ENCODE results near the gene S100A14. TPM values are rescaled to one million over a fixed set of nuclear protein-coding genes. Genes with fewer than 3 reads are reported as not detected.

S100A14 gene
- total RNA-seq, 1 experiment from 2014 or later, result 2.1 TPM

DNA sequence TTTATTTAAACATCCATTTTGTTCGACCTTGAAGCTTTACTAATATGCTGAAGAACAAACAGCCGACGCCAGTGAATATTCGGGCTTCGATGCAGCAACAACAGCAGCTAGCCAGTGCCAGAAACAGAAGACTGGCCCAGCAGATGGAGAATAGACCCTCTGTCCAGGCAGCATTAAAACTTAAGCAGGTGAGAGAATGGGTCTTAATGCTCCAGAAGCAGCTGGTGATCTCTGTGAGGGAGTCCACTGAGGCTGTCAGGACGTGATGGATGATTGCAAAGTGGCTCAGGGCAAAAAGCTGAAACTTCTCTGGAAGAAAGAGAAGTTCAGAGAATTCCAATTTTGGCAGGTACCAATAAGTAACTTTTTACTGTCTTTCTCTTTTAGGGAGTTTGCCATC, 22.1 kb upstream of the S100A14 start:
- H3K36me3 Mint-ChIP-seq, result peaks cover 71% of the 10 kb centered on the region
- H3K27ac Mint-ChIP-seq, result no peak overlapping the region
- peaks cover 13% of the 10 kb centered on the region for H3K4me1 Mint-ChIP-seq
- TF ChIP-seq RORB (CRISPR knock-in tag; IDR thresholded peaks at IDR 0.05), result no peak
- no peak for TF ChIP-seq ZNF532 (CRISPR knock-in tag; IDR thresholded peaks at IDR 0.05; ENCODE audit: borderline replicate concordance)
- TF ChIP-seq CREB1 (CRISPR knock-in tag; IDR thresholded peaks at IDR 0.05), result no peak
- TF ChIP-seq ERG (CRISPR knock-in tag; IDR thresholded peaks at IDR 0.05), result no peak
- TF ChIP-seq, protein P1, sequence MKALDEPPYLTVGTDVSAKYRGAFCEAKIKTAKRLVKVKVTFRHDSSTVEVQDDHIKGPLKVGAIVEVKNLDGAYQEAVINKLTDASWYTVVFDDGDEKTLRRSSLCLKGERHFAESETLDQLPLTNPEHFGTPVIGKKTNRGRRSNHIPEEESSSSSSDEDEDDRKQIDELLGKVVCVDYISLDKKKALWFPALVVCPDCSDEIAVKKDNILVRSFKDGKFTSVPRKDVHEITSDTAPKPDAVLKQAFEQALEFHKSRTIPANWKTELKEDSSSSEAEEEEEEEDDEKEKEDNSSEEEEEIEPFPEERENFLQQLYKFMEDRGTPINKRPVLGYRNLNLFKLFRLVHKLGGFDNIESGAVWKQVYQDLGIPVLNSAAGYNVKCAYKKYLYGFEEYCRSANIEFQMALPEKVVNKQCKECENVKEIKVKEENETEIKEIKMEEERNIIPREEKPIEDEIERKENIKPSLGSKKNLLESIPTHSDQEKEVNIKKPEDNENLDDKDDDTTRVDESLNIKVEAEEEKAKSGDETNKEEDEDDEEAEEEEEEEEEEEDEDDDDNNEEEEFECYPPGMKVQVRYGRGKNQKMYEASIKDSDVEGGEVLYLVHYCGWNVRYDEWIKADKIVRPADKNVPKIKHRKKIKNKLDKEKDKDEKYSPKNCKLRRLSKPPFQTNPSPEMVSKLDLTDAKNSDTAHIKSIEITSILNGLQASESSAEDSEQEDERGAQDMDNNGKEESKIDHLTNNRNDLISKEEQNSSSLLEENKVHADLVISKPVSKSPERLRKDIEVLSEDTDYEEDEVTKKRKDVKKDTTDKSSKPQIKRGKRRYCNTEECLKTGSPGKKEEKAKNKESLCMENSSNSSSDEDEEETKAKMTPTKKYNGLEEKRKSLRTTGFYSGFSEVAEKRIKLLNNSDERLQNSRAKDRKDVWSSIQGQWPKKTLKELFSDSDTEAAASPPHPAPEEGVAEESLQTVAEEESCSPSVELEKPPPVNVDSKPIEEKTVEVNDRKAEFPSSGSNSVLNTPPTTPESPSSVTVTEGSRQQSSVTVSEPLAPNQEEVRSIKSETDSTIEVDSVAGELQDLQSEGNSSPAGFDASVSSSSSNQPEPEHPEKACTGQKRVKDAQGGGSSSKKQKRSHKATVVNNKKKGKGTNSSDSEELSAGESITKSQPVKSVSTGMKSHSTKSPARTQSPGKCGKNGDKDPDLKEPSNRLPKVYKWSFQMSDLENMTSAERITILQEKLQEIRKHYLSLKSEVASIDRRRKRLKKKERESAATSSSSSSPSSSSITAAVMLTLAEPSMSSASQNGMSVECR (CRISPR knock-in tag; IDR thresholded peaks at IDR 0.05; ENCODE audit: borderline replicate concordance), result no peak
- TF ChIP-seq ZNF281 (CRISPR knock-in tag; IDR thresholded peaks at IDR 0.05), result no peak
- no peak for TF ChIP-seq OVOL2 (CRISPR knock-in tag; IDR thresholded peaks at IDR 0.05; ENCODE audit: borderline replicate concordance)
- TF ChIP-seq TCF7 (CRISPR knock-in tag; IDR thresholded peaks at IDR 0.05; ENCODE audit: low read depth), result no peak
- TF ChIP-seq SMAD4 (CRISPR knock-in tag; IDR thresholded peaks at IDR 0.05), result no peak
- no peak for TF ChIP-seq PRRX2 (CRISPR knock-in tag; IDR thresholded peaks at IDR 0.05)
- TF ChIP-seq, protein P2, sequence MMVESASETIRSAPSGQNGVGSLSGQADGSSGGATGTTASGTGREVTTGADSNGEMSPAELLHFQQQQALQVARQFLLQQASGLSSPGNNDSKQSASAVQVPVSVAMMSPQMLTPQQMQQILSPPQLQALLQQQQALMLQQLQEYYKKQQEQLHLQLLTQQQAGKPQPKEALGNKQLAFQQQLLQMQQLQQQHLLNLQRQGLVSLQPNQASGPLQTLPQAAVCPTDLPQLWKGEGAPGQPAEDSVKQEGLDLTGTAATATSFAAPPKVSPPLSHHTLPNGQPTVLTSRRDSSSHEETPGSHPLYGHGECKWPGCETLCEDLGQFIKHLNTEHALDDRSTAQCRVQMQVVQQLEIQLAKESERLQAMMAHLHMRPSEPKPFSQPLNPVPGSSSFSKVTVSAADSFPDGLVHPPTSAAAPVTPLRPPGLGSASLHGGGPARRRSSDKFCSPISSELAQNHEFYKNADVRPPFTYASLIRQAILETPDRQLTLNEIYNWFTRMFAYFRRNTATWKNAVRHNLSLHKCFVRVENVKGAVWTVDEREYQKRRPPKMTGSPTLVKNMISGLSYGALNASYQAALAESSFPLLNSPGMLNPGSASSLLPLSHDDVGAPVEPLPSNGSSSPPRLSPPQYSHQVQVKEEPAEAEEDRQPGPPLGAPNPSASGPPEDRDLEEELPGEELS (CRISPR knock-in tag; IDR thresholded peaks at IDR 0.05), result no peak
- no peak for TF ChIP-seq NFYB (CRISPR knock-in tag; conservative IDR thresholded peaks at IDR 0.05; ENCODE audit: low read depth)
- TF ChIP-seq JUN (CRISPR knock-in tag; IDR thresholded peaks at IDR 0.05), result no peak
- no peak for TF ChIP-seq FOXP1 (CRISPR knock-in tag; IDR thresholded peaks at IDR 0.05; ENCODE audit: borderline replicate concordance)
- no peak for TF ChIP-seq PREB (CRISPR knock-in tag; IDR thresholded peaks at IDR 0.05; ENCODE audit: borderline replicate concordance)
- CTCF ChIA-PET, result interaction anchor here (1.1 to 1.4 kb wide), 2 partner anchors 10 to 11 kb away, joined by 3 read pairs; partner anchors contain the start of genes S100A1 and S100A13
- H3K9me3 Mint-ChIP-seq, result no peaks in the 10 kb centered on the region
- no peak overlapping the region for H3K4me3 Mint-ChIP-seq
- no peaks in the 10 kb centered on the region for H3K27me3 Mint-ChIP-seq (ENCODE audit: low read depth)
- no peak for DNase-seq (ENCODE audit: low spot score)
- ATAC-seq, result no peak
- POLR2A ChIA-PET, result no interaction called here

Data from WTC11 (cell line).